Caki2 (cell line): Measurements from ENCODE around the gene PTPRG. TPM values are rescaled to one million over a fixed set of nuclear protein-coding genes. Genes with fewer than 3 reads are reported as not detected.

Experiments used
- DNase-seq: peaks from one replicate; pipeline ENCODE4 v3.0.0-alpha.2; 2015; ENCODE audit warnings: low read depth
- in situ Hi-C: cut with HindIII; loops from 2 replicates; pipeline ENCODE4 v1.10.0; 2016; ENCODE audit warnings: low sequenced_read_pairs, low pct_unique_long_range_greater_than_20kb, mixed read lengths
- total RNA-seq: library from RNA; depleted of rRNA; stranded (reverse); fragments of >200 nt; shearing (Covaris generic); gene quantifications from 2 replicates; pipeline ENCODE4 v1.2.3, GENCODE V29; 2014; ENCODE audit warnings: low replicate concordance

PTPRG gene
- total RNA-seq, 1 experiment from 2014 or later, result 9.4 TPM

GRCh38 chr3:61899700-61900462, 338.5 kb downstream of the PTPRG start:
- in situ Hi-C loops, result no loop called here

GRCh38 chr3:61901496-61901895, 340.1 kb downstream of the PTPRG start:
- in situ Hi-C loops, result no loop called here
- no peak for DNase-seq

More at GRCh38 chr3:61899700-61900462, 338.5 kb downstream of the PTPRG start:
- DNase-seq, result no peak

- DNase-seq, result no peak
- in situ Hi-C loops, result no loop called here
Measured at GRCh38 chr3:61901986-61902385, 340.6 kb downstream of the PTPRG start.

GRCh38 chr3:61903074-61903473, 341.7 kb downstream of the PTPRG start:
- in situ Hi-C loops, result no loop called here
- DNase-seq, result no peak

GRCh38 chr3:61903931-61904657, 342.7 kb downstream of the PTPRG start:
- in situ Hi-C loops, result no loop called here
- no peak for DNase-seq

GRCh38 chr3:61907210-61907795, 345.9 kb downstream of the PTPRG start:
- no peak for DNase-seq
- in situ Hi-C loops, result no loop called here

GRCh38 chr3:61908382-61908781, 347.0 kb downstream of the PTPRG start:
- DNase-seq, result no peak

GRCh38 chr3:61910732-61911131, 349.4 kb downstream of the PTPRG start:
- DNase-seq, result no peak
- in situ Hi-C loops, result no loop called here

More at GRCh38 chr3:61908382-61908781, 347.0 kb downstream of the PTPRG start:
- in situ Hi-C loops, result no loop called here

- DNase-seq, result no peak
- in situ Hi-C loops, result no loop called here
Measured at GRCh38 chr3:61912158-61912557, 350.8 kb downstream of the PTPRG start.

GRCh38 chr3:61913701-61914100, 352.3 kb downstream of the PTPRG start:
- no peak for DNase-seq
- in situ Hi-C loops, result no loop called here

GRCh38 chr3:61914276-61914675, 352.9 kb downstream of the PTPRG start:
- in situ Hi-C loops, result no loop called here
- no peak for DNase-seq

GRCh38 chr3:61915296-61915695, 353.9 kb downstream of the PTPRG start:
- in situ Hi-C loops, result no loop called here
- DNase-seq, result no peak

- in situ Hi-C loops, result no loop called here
- DNase-seq, result no peak
Measured at GRCh38 chr3:61919371-61919770, 358.0 kb downstream of the PTPRG start.

GRCh38 chr3:61922118-61922517, 360.7 kb downstream of the PTPRG start:
- no peak for DNase-seq
- in situ Hi-C loops, result no loop called here

- no peak for DNase-seq
- in situ Hi-C loops, result no loop called here
Measured at GRCh38 chr3:61924090-61924735, 362.8 kb downstream of the PTPRG start.

GRCh38 chr3:61924991-61925390, 363.6 kb downstream of the PTPRG start:
- in situ Hi-C loops, result no loop called here
- no peak for DNase-seq

- DNase-seq, result no peak
- in situ Hi-C loops, result no loop called here
Measured at GRCh38 chr3:61925721-61926120, 364.4 kb downstream of the PTPRG start.

GRCh38 chr3:61926923-61927322, 365.6 kb downstream of the PTPRG start:
- DNase-seq, result no peak
- in situ Hi-C loops, result no loop called here

GRCh38 chr3:61927332-61927731, 366.0 kb downstream of the PTPRG start:
- no peak for DNase-seq
- in situ Hi-C loops, result no loop called here
